Right forelimb (tissue), 1 donor: ENCODE measurements around the gene OVOL3.
A peak's percentile ranks its signal among the peaks of the same experiment; 100 is the strongest.
"Not testable (repeated sequence)": the region's sequence is repeated elsewhere in the genome, so short reads cannot be mapped to it uniquely, and the experiment has no call there.

Source experiments
- DNase-seq: peaks from one replicate; pipeline ENCODE4 v3.0.0-alpha.2; 2018

Gene OVOL3

GRCh38 chr19:36101550-36102327, 9.2 kb upstream of the OVOL3 start:
- DNase-seq = no peak

GRCh38 chr19:36103040-36103626, 7.8 kb upstream of the OVOL3 start:
- DNase-seq = no peak

- DNase-seq = no peak
These were observed 6.9 kb upstream of the OVOL3 start for GRCh38 chr19:36103842-36104552.

GRCh38 chr19:36106441-36106840, 4.5 kb upstream of the OVOL3 start:
- no peak for DNase-seq

GRCh38 chr19:36106991-36107390, 4.0 kb upstream of the OVOL3 start:
- no peak for DNase-seq

GRCh38 chr19:36108684-36109083, 2.3 kb upstream of the OVOL3 start:
- DNase-seq = no peak

- DNase-seq = no peak
These were observed 227 bp downstream of the OVOL3 start for GRCh38 chr19:36111200-36111539.

- no peak for DNase-seq
These were observed 1.7 kb downstream of the OVOL3 start for GRCh38 chr19:36112678-36113077.

- no peak for DNase-seq
These were observed 2.5 kb downstream of the OVOL3 start for GRCh38 chr19:36113425-36113824.

GRCh38 chr19:36113894-36114720, 3.2 kb downstream of the OVOL3 start:
- DNase-seq = no peak

- peak; percentile 99 for DNase-seq
These were observed 3.9 kb downstream of the OVOL3 start, which contains the start of gene POLR2I for GRCh38 chr19:36114721-36115452. Gene POLR2I, minus strand, starts transcription at chr19:36114875. Its CDS starts 19 bp downstream, at chr19:36114856.

- no peak for DNase-seq
These were observed 4.8 kb downstream of the OVOL3 start, which contains the start of gene TBCB for GRCh38 chr19:36115453-36116343. Gene TBCB, plus strand, starts transcription at chr19:36115468. Its CDS starts 93 bp downstream, at chr19:36115561.

GRCh38 chr19:36116344-36116637, 5.3 kb downstream of the OVOL3 start:
- no peak for DNase-seq

- no peak for DNase-seq
These were observed 9.4 kb downstream of the OVOL3 start for GRCh38 chr19:36120092-36120983.

- no peak for DNase-seq
These were observed 10.0 kb downstream of the OVOL3 start for GRCh38 chr19:36120984-36121358.

- no peak for DNase-seq
These were observed 10.7 kb downstream of the OVOL3 start for GRCh38 chr19:36121486-36122124.

GRCh38 chr19:36125557-36125956, 14.6 kb downstream of the OVOL3 start:
- DNase-seq = no peak

GRCh38 chr19:36128392-36128736, 17.4 kb downstream of the OVOL3 start:
- no peak for DNase-seq

GRCh38 chr19:36131221-36131620, 20.3 kb downstream of the OVOL3 start:
- DNase-seq = not testable (repeated sequence)

- DNase-seq = not testable (repeated sequence)
These were observed 23.9 kb downstream of the OVOL3 start for GRCh38 chr19:36134867-36135266.
